Activated CD4-positive, CD25-positive, alpha-beta regulatory T cell (primary cell): Measurements from ENCODE around the gene TTPAL.

Source experiments
- DNase-seq, 4 experiments: peaks; one replicate each; lab custom pipeline; 2025; lab: John Stamatoyannopoulos, UW

Gene TTPAL, protein sequence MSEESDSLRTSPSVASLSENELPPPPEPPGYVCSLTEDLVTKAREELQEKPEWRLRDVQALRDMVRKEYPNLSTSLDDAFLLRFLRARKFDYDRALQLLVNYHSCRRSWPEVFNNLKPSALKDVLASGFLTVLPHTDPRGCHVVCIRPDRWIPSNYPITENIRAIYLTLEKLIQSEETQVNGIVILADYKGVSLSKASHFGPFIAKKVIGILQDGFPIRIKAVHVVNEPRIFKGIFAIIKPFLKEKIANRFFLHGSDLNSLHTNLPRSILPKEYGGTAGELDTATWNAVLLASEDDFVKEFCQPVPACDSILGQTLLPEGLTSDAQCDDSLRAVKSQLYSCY

GRCh38 chr20:44475694-44476560 is at the start of gene TTPAL:
TSS of gene TTPAL (plus strand) at chr20:44475874. CDS start at chr20:44480000, 4,126 bp downstream.
- DNase-seq, result peak; percentile 78 to 83 (median 82)

DNA sequence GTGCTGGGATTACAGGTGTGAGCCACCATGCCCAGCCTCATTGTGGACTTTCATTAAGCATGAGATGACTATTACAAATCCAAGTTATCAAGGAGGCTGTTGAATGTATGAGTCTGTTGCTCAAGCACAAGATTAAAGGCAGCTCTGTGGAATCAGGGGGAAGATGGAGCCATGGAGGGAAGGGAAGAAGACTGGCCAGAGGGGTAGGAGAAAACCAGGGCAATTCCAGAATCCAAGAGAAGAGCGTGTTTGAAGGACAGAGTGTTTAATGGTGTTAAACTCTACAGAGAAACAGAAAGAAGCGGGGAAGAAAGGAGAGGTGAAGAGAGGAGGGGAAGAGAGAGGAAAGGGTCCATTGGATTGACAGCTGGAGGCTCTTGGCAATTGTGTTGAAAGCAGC is 49.8 kb upstream of the TTPAL start:
- no peak for DNase-seq

DNA sequence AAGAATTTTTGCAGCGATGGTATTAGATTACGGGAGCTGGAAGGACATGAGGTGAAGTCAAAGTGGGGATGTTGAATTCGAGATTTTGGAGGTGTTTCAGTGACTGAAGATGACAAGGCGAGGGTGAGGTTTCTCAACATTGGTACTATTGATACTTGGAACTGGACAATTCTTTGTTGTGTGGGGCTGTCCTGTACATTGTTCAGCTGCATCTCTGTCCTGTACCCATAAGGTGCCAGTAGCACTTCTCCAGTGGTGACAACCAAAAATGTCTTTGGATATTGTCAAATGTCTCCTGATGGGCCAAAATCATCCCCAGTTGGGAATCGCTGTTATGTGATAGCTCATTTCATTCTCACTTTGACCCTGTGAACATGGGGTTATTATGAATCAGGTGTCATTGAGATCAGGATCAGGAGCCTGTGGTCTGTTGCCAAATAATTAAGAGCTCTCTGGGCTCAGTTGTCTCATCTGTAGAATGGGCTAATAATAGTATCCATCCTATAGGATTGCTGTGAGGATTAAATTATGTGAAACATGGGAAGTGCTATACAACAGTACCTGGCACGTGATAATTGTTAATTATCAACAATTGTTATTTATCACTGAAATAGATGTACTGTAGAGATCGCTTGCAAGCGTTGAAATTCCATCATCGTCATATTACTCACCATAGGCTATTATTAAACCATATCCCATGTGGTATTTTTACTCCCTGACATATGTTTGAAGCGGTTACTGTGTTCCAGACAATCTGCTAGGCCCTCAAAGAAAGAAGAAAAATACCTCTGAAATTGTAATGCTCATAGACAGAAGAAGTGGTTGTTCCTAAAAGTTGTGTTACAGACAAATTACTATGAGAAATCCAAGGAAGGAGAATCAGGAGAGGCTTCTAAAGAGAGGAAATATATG is 48.5 kb upstream of the TTPAL start:
- DNase-seq, result no peak

DNA sequence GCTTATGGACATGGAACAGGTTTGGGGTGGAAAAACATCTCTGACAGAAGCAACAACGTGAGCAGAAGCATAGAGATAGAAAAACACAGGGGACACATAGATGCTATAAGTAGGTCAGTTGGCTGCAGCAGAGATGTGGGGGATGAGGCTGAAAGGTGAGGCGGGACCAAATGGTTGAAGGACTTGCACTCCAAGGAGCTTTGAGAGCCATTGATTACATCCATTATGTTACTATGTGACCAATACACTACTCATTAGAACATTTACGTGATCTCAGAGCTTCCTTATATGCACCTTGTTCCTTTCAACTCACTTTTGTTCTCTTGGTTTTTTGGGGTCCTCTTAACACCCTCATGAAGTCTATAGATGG is 47.9 kb upstream of the TTPAL start:
- DNase-seq, result no peak

- DNase-seq, result no peak
Measured at GRCh38 chr20:44428174-44429016, 47.3 kb upstream of the TTPAL start.

- DNase-seq, result no peak
Measured at GRCh38 chr20:44429017-44429339, 46.7 kb upstream of the TTPAL start.

DNA sequence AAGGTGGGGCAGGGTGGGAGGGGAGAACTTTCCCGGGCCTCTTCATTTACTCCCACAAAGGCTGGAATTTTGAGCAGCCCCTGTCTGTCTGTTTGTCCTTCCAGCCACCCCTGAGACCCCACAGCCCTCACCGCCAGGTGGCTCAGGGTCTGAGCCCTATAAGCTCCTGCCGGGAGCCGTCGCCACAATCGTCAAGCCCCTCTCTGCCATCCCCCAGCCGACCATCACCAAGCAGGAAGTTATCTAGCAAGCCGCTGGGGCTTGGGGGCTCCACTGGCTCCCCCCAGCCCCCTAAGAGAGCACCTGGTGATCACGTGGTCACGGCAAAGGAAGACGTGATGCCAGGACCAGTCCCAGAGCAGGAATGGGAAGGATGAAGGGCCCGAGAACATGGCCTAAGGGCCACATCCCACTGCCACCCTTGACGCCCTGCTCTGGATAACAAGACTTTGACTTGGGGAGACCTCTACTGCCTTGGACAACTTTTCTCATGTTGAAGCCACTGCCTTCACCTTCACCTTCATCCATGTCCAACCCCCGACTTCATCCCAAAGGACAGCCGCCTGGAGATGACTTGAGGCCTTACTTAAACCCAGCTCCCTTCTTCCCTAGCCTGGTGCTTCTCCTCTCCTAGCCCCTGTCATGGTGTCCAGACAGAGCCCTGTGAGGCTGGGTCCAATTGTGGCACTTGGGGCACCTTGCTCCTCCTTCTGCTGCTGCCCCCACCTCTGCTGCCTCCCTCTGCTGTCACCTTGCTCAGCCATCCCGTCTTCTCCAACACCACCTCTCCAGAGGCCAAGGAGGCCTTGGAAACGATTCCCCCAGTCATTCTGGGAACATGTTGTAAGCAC is 46.0 kb upstream of the TTPAL start:
- DNase-seq, result no peak

DNA sequence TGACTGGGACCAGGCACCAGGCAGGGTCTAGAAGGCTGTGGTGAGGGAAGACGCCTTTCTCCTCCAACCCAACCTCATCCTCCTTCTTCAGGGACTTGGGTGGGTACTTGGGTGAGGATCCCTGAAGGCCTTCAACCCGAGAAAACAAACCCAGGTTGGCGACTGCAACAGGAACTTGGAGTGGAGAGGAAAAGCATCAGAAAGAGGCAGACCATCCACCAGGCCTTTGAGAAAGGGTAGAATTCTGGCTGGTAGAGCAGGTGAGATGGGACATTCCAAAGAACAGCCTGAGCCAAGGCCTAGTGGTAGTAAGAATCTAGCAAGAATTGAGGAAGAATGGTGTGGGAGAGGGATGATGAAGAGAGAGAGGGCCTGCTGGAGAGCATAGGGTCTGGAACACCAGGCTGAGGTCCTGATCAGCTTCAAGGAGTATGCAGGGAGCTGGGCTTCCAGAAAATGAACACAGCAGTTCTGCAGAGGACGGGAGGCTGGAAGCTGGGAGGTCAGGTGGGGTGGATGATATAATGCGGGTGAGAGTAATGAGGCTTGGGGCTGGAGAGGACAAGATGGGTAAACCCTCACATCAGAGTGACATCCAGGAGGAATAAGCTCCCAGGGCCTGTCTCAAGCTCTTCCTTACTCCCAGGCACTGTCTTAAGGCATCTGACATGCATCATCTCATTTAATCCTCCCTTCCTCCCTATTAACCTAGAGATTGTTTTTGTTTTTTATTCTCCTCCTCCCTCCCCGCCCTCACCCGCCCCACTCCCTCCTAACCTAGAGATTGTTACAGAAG is 45.2 kb upstream of the TTPAL start:
- no peak for DNase-seq

DNA sequence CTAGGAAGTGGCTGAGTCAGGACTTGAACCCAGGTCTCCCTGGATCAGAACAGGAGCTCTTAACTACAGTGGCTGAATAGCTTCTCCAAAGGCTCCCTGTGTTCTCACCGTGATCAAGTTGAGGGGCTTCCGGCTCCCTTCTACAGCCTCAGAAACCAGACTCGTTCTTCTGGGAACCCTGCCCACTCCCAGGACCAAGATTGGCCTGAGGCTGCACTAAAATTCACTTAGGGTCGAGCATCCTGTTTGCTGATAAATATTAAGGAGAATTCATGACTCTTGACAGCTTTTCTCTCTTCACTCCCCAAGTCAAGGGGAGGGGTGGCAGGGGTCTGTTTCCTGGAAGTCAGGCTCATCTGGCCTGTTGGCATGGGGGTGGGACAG is 44.6 kb upstream of the TTPAL start:
- no peak for DNase-seq

GRCh38 chr20:44431502-44432234 is 44.0 kb upstream of the TTPAL start:
- DNase-seq, result no peak

DNA sequence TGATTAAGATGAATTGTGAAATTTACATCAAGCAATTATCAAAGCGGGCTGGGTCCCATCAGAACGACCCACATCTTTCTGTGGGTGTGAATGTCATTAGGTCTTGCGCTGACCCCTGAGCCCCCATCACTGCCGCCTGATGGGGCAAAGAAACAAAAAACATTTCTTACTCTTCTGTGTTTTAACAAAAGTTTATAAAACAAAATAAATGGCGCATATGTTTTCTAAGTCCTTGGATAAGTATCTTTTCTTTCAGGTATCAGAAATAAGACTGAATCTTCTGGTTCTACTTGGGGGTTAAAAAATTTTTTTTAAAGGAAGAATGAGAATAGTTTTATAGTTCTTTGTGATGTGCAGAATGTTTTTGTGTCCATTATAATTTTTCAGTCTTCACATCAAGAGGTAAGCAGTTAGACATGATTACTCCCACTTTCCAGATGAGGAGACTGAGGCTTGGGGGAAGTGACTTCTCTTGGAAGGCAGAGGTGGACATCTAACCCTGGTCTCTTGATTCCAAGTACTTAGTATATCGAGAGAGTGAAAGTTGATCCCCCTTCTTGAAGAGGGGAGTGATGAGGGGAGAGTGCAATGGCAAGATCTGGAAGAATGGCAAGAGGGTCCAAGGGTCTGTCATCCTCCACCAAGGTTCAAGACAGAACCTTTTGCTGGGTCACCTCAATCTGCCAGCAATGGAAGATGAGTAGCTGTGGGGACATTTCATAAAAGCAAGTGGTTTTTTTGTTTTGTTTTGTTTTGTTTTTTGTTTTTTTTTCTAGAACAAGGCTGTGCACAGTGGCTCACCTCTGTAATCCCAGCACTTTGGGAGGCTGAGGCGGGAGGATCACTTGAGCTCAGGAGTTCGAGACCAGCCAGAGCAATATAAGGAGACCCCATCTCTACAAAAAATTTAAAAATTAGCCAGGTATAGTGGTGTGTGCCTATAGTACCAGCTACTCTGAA is 42.8 kb upstream of the TTPAL start:
- DNase-seq, result no peak

DNA sequence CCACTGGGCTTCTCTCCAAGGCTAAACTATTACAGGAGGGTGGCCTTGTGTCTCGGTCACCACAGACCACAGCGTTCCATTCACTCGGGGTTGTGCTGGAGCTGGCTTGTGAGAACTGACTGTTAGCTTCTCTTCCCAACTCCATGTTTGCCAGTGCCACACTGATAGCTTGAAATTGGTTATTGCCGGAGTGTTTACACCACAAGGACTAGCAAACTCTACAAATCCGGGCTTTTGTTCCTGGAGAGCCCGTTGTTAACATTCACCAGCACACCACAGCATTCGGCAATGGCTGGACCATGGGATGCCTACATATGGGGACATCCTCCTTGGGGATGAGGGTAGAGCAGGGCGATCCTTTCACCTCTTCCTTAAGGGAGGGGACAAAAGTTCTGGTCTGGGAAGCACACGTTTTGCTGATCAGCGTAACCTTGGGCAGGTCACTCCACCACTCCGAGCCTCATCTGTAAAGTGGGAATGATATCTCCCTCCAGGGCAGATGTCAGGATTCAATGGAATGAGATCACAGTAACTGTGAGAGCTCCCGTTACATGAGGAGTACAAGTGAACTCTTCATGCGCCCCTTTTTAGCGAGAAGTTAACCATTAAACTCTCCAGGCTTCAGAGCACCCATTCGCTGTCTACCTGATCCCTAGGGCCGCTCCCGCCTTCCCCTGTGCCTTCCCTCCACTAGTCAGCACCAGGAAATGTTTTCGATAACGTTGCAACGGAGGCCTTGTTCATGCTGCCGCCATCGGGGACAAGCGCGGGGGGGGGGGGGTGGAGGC is 41.7 kb upstream of the TTPAL start:
- no peak for DNase-seq

GRCh38 chr20:44435630-44436335 is 39.9 kb upstream of the TTPAL start:
- DNase-seq, result no peak

DNA sequence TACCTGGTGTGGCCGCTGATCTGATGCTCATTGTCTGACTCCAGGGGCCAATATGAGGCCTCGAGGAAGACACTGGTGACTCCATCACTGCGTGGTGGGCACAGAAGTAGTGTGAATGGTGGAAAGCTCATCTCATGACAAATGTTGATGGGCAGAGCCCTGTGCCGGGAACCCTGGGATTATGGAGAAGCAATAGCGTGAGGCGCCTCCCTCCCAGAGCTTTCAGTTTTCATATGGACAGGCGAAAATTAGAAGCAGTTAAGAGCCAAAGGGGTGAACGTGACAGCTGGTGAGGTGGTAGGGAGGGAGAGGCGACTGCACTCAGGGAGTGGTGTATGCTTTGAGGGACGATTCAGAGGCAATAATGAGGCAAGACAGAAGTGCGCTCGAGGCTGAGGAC is 39.3 kb upstream of the TTPAL start:
- no peak for DNase-seq

DNA sequence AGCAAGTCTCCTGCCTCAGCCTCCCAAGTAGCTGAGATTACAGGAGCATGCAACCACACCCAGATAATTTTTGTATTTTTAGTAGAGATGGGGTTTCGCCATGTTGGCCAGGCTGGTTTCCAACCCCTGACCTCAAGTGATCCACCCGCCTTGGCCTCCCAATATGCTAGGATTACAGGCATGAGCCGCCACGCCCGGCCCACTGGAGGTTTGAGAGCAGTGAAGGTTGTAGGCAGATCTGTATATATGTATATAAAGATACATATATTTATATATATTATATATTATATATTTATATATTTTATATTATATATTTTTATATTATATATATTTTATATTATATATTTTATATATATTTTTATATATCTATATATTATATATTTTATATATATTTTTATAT is 38.2 kb upstream of the TTPAL start:
- no peak for DNase-seq

DNA sequence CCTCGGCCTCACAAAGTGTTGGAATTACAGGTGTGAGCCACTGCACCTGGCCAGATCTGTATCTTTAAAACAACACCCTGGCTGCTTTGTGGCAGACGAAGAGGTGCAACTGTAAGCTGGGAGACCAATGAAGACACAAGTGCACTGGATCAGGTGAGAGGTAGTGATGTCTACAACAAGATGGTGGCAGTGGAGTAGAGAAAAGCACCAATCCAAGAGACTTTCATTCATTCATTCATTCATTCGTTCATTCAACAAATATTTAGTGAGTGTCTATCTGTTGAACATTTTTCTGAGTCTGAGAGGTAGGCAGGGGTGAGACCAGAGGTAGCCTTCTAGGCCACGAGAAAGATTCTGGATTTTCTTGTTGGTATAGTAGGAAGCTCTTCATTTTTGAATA is 36.9 kb upstream of the TTPAL start:
- no peak for DNase-seq
